Stomach (tissue), 9 donors: ENCODE measurements around the gene FRY. TPM values are rescaled to one million over a fixed set of nuclear protein-coding genes. Genes with fewer than 3 reads are reported as not detected.
"Not testable (repeated sequence)": the region's sequence is repeated elsewhere in the genome, so short reads cannot be mapped to it uniquely, and the experiment has no call there.

Experiments
- DNase-seq, 2 donors: peaks; one replicate each; pipeline versions ENCODE4 v3.0.0 to v3.0.0-alpha.2; 2013 to 2019
- H3K27ac ChIP-seq, 5 donors: fragments of 200-600 bp in 4 of 5; sonication (generic) in 4 of 5; one replicate each; pipeline ENCODE4 v1.5.1; 2013 to 2019; ENCODE audit warnings: mild to moderate bottlenecking in 1 of 5, moderate library complexity in 1 of 5
- H3K27me3 ChIP-seq, 3 donors: fragments of 200-600 bp; sonication (generic); one replicate each; pipeline ENCODE4 v1.5.1; 2017 to 2019; ENCODE audit warnings: mixed run types in 1 of 3
- H3K36me3 ChIP-seq, 4 donors: fragments of 200-600 bp; sonication (generic); 1 replicate in 3 of 4; 2 replicates in 1 of 4; pipeline ENCODE4 v1.5.1; 2016 to 2019
- H3K4me1 ChIP-seq, 4 donors: fragments of 200-600 bp; sonication (generic); one replicate each; pipeline ENCODE4 v1.5.1; 2016 to 2019
- H3K4me3 ChIP-seq, 4 donors: fragments of 200-600 bp; sonication (generic) in 3 of 4; one replicate each; pipeline ENCODE4 v1.5.1; 2016 to 2019; ENCODE audit warnings: mild to moderate bottlenecking in 1 of 4
- H3K9me3 ChIP-seq, 4 donors: fragments of 200-600 bp; sonication (generic); one replicate each; pipeline ENCODE4 v1.5.1; 2016 to 2019
- EP300 ChIP-seq: sonication (generic); formaldehyde crosslinking; IDR thresholded peaks from one replicate; pipeline ENCODE4 v1.6.1; 2017; ENCODE audit warnings: antibody characterized with exemption
- POLR2A ChIP-seq, 4 donors: fragments of 450-650 bp; IDR thresholded peaks; one replicate each; pipeline ENCODE4 v1.6.1; 2016; ENCODE audit warnings: antibody characterized with exemption in 4 of 4, control low read depth in 2 of 4, mild to moderate bottlenecking in 1 of 4, moderate library complexity in 1 of 4
- POLR2AphosphoS5 ChIP-seq, 3 donors: sonication (generic); formaldehyde crosslinking; IDR thresholded peaks; one replicate each; pipeline ENCODE4 v1.6.1; 2016; ENCODE audit warnings: antibody characterized with exemption in 3 of 3
- WGBS, 5 donors: extraction: QIAGEN DNeasy Blood & Tissue Kit in 3 of 5; methylation state at CpG; one replicate each; pipeline versions ENCODE4 v1.1.5 to v1.1.7; 2013 to 2018; 5-methylcytosine and 5-hydroxymethylcytosine counted together
- intact Hi-C: fragments of 100-400 bp; cut with DNase I; formaldehyde crosslinking; loops from one replicate; pipeline ENCODE4 v1.15.1; 2023; ENCODE audit warnings: low total_unique reads
- polyA plus RNA-seq, 3 donors: library from polyadenylated mRNA; stranded (reverse); fragments of 200-250 nt; gene quantifications; one replicate each; pipeline ENCODE4 v1.2.3, GENCODE V29; 2013
- total RNA-seq, 5 donors: library from RNA; depleted of rRNA; stranded (reverse); fragments of >200 nt; gene quantifications; one replicate each; pipeline versions ENCODE4 v1.1.0 to v1.2.3, GENCODE V29; 2014 to 2016
- TF ChIP-seq, protein P1 (sequence below), 7 experiments: fragments of 450-650 bp in 4 of 7; fragments of 200-600 bp in 3 of 7; sonication (generic) in 3 of 7; IDR thresholded peaks; one replicate each; pipeline ENCODE4 v1.5.1; 2016 to 2019; ENCODE audit warnings: antibody characterized with exemption in 7 of 7, control low read depth in 2 of 7, mild to moderate bottlenecking in 1 of 7
- donor health status: healthy with polysubstance abuse.
- donor health status: Bipolar disorder and iron deficiency.
- donor health status: healthy.

The FRY gene
- total and polyA plus RNA-seq, 8 donors = 3.5 to 97.1 (median 16.4) TPM

DNA sequence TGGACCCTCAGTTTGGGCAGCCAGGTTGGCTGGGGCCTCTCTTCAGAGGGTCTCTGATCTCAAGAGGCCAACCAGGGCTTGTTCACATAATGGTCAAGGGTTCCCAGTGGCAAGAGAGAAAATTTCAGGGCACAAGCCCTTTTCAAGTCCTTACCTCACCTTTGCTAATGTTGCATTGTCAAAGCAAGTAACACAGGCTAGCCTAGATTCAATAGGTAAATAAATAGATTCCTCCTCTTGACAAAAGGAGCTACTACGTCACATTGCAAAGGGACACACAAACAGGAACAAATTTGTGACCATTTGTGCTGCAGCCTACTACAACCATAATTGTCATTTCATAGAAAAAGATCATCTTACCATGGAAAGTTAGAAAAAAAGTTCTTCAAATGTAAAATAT, 33.9 kb upstream of the FRY start:
- peak overlapping the region; percentile 25 to 70 (median 64) for H3K27ac ChIP-seq
- peaks cover 0 to 30% (median 18%) of the 10 kb centered on the region in 4 donors for H3K4me1 ChIP-seq
- intact Hi-C loops = no loop called here
- no peaks in the 10 kb centered on the region for H3K36me3 ChIP-seq
- peak in 1 of 2 donors; percentile 26 for DNase-seq
- TF ChIP-seq POLR2A (IDR thresholded peaks at IDR 0.05) (no peak), POLR2AphosphoS5 (IDR thresholded peaks at IDR 0.05) (no peak), EP300 (no peak)
- TF ChIP-seq, protein P1, sequence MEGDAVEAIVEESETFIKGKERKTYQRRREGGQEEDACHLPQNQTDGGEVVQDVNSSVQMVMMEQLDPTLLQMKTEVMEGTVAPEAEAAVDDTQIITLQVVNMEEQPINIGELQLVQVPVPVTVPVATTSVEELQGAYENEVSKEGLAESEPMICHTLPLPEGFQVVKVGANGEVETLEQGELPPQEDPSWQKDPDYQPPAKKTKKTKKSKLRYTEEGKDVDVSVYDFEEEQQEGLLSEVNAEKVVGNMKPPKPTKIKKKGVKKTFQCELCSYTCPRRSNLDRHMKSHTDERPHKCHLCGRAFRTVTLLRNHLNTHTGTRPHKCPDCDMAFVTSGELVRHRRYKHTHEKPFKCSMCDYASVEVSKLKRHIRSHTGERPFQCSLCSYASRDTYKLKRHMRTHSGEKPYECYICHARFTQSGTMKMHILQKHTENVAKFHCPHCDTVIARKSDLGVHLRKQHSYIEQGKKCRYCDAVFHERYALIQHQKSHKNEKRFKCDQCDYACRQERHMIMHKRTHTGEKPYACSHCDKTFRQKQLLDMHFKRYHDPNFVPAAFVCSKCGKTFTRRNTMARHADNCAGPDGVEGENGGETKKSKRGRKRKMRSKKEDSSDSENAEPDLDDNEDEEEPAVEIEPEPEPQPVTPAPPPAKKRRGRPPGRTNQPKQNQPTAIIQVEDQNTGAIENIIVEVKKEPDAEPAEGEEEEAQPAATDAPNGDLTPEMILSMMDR (IDR thresholded peaks at IDR 0.05) = no peak
- WGBS, 5 donors = 31 to 67% (median 57%) methylated on average over 1 of the region's 1 CpG
- no peaks in the 10 kb centered on the region for H3K9me3 ChIP-seq
- no peak overlapping the region for H3K4me3 ChIP-seq
- no peaks in the 10 kb centered on the region for H3K27me3 ChIP-seq

DNA sequence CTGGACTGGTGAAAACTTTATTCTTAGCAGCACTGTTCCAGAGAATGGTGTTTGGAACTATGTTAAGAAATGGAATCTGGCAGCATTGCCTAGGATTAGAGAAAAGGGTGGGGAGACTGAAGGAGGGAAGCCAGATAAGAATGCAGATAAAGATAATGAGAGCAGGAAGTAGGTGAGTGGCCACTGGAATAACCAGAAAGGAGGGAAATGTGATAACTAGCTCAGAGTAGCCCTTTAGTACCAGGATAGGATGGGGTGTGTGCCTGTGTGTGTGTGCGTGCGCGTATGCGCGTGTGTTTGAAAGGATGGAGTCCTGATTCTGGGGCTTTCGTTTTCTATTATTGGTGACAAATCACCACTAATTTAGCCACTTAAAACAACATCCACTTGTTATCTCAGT, 33.4 kb upstream of the FRY start:
- TF ChIP-seq, protein P1 (IDR thresholded peaks at IDR 0.05) = no peak
- peak; percentile 11 to 86 (median 62) for TF ChIP-seq POLR2AphosphoS5 (IDR thresholded peaks at IDR 0.05)
- peak; percentile 57 to 73 for DNase-seq
- H3K27me3 ChIP-seq = no peaks in the 10 kb centered on the region
- peak overlapping the region in 4 of 5 donors; percentile 26 to 76 (median 70) for H3K27ac ChIP-seq
- peaks cover 0 to 34% (median 18%) of the 10 kb centered on the region in 4 donors for H3K4me1 ChIP-seq
- H3K36me3 ChIP-seq = no peaks in the 10 kb centered on the region
- intact Hi-C loops = no loop called here
- no peak overlapping the region for H3K4me3 ChIP-seq
- 26 to 81% (median 47%) methylated on average over 6 of the region's 6 CpGs for WGBS, 5 donors
- no peaks in the 10 kb centered on the region for H3K9me3 ChIP-seq

DNA sequence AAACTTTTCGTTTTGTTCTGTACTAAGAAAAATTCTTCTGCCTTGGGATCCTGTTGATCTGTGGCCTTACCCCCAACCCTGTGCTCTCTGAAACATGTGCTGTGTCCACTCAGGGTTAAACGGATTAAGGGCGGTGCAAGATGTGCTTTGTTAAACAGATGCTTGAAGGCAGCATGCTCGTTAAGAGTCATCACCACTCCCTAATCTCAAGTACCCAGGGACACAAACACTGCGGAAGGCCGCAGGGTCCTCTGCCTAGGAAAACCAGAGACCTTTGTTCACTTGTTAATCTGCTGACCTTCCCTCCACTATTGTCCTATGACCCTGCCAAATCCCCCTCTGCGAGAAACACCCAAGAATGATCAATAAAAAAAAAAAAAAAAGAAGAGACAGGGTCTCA, 30.8 kb upstream of the FRY start:
- 71 to 91% (median 73%) methylated on average over 1 to 6 of the region's 7 CpGs for WGBS, 5 donors
- intact Hi-C loops, H3K36me3 ChIP-seq, H3K27me3 ChIP-seq, H3K4me3 ChIP-seq, H3K9me3 ChIP-seq, DNase-seq: not testable (repeated sequence)
- H3K4me1 ChIP-seq = peaks cover 0 to 45% (median 20%) of the 10 kb centered on the region in 4 donors
- H3K27ac ChIP-seq = peak overlapping the region in 1 of 5 donors; percentile 6

GRCh38 chr13:32001154-32001768, 30.3 kb upstream of the FRY start:
- intact Hi-C loops = no loop called here
- TF ChIP-seq POLR2AphosphoS5 (IDR thresholded peaks at IDR 0.05) = no peak
- TF ChIP-seq, protein P1 (IDR thresholded peaks at IDR 0.05) = peak in 4 of 7 experiments; percentile 15 to 62 (median 32)
- no peak for TF ChIP-seq EP300
- TF ChIP-seq POLR2A (IDR thresholded peaks at IDR 0.05) = no peak
- Histone ChIP-seq H3K9me3 (no peaks in the 10 kb centered on the region), H3K4me1 (peaks cover 0 to 45% (median 17%) of the 10 kb centered on the region in 4 donors), H3K27ac (peak overlapping the region in 1 of 5 donors; percentile 6), H3K27me3 (no peaks in the 10 kb centered on the region), H3K36me3 (no peaks in the 10 kb centered on the region), H3K4me3 (no peak overlapping the region)
- WGBS, 5 donors = 25 to 56% (median 39%) methylated on average over 1 of the region's 1 CpG
- peak in 1 of 2 donors; percentile 64 for DNase-seq

GRCh38 chr13:32001769-32002168, 29.8 kb upstream of the FRY start:
- Histone ChIP-seq H3K4me1 (peaks cover 0 to 40% (median 16%) of the 10 kb centered on the region in 4 donors), H3K9me3 (no peaks in the 10 kb centered on the region), H3K27me3 (no peaks in the 10 kb centered on the region), H3K27ac (no peak overlapping the region), H3K4me3 (no peak overlapping the region), H3K36me3 (no peaks in the 10 kb centered on the region)
- WGBS, 5 donors = 90 to 97% (median 95%) methylated on average over 1 of the region's 1 CpG
- DNase-seq = no peak
- TF ChIP-seq POLR2A (IDR thresholded peaks at IDR 0.05) (no peak), EP300 (no peak), POLR2AphosphoS5 (IDR thresholded peaks at IDR 0.05) (no peak)
- TF ChIP-seq, protein P1 (IDR thresholded peaks at IDR 0.05) = no peak
- intact Hi-C loops = no loop called here
